ENCODE measurements around the gene ORAI2. TPM values are rescaled to one million over a fixed set of nuclear protein-coding genes. Genes with fewer than 3 reads are reported as not detected.
"Not testable (repeated sequence)": the region's sequence is repeated elsewhere in the genome, so short reads cannot be mapped to it uniquely, and the experiment has no call there.

ORAI2 gene
- total and polyA plus RNA-seq, 8 donors, result 8.8 to 38.2 (median 13.2) TPM

GRCh38 chr7:102472126-102473041 lies 39.0 kb downstream of the ORAI2 start:
- Histone ChIP-seq H3K9me3 (no peaks in the 10 kb centered on the region), H3K4me3 (no peak overlapping the region), H3K4me1 (no peaks in the 10 kb centered on the region), H3K27ac (no peak overlapping the region), H3K36me3 (peaks cover 0 to 68% of the 10 kb centered on the region in 2 donors), H3K27me3 (no peaks in the 10 kb centered on the region)
- intact Hi-C loops (cut with DNase I), result no loop called here
- ATAC-seq (no peak), DNase-seq (peak in 1 of 4 donors; percentile 75)
- TF ChIP-seq CTCF (IDR thresholded peaks at IDR 0.05), result no peak

GRCh38 chr7:102473271-102473991 lies 40.1 kb downstream of the ORAI2 start:
- no peak for TF ChIP-seq CTCF (IDR thresholded peaks at IDR 0.05)
- Histone ChIP-seq H3K27ac (no peak overlapping the region), H3K27me3 (no peaks in the 10 kb centered on the region), H3K4me3 (no peak overlapping the region), H3K4me1 (no peaks in the 10 kb centered on the region), H3K36me3 (peaks cover 0 to 58% of the 10 kb centered on the region in 2 donors), H3K9me3 (no peaks in the 10 kb centered on the region)
- DNase-seq (peak in 2 of 4 donors; percentile 19 to 61), ATAC-seq (no peak)
- intact Hi-C loops (cut with DNase I), result no loop called here

- ATAC-seq; H3K9me3 ChIP-seq; H3K27me3 ChIP-seq; H3K4me1 ChIP-seq; H3K4me3 ChIP-seq; H3K27ac ChIP-seq; intact Hi-C loops (cut with DNase I): not testable (repeated sequence)
- peak in 2 of 4 donors; percentile 15 to 59 for DNase-seq
- H3K36me3 ChIP-seq, result peaks cover 0 to 51% of the 10 kb centered on the region in 2 donors
Observed at GRCh38 chr7:102474116-102474515, 40.7 kb downstream of the ORAI2 start.

- H3K4me1 ChIP-seq; H3K9me3 ChIP-seq; H3K27ac ChIP-seq; H3K27me3 ChIP-seq; H3K4me3 ChIP-seq; ATAC-seq; intact Hi-C loops (cut with DNase I): not testable (repeated sequence)
- H3K36me3 ChIP-seq, result peaks cover 0 to 44% of the 10 kb centered on the region in 2 donors
- peak in 2 of 4 donors; percentile 4 to 23 for DNase-seq
Observed at GRCh38 chr7:102474736-102475435, 41.5 kb downstream of the ORAI2 start.

GRCh38 chr7:102478314-102479208 lies 45.2 kb downstream of the ORAI2 start, which contains the start of gene POLR2J:
TSS of gene POLR2J (minus strand) at chr7:102478922. CDS start at chr7:102478860, 62 bp downstream.
- intact Hi-C loops (cut with DNase I); H3K27me3 ChIP-seq; H3K9me3 ChIP-seq; H3K27ac ChIP-seq; H3K4me1 ChIP-seq: not testable (repeated sequence)
- ATAC-seq, result peak; percentile 94
- Histone ChIP-seq H3K4me3 (peak within 1 kb of the TSS; percentile 32 to 35), H3K36me3 (peaks cover 0 to 10% of the 10 kb centered on the region in 2 donors)
- peak; percentile 81 to 94 (median 90) for DNase-seq
- TF ChIP-seq CTCF (IDR thresholded peaks at IDR 0.05), result peak; percentile 37 to 45

- peak overlapping the region in 1 of 2 donors; percentile 35 for H3K4me3 ChIP-seq
- intact Hi-C loops (cut with DNase I); H3K27me3 ChIP-seq; DNase-seq; H3K4me1 ChIP-seq; H3K9me3 ChIP-seq; H3K36me3 ChIP-seq; H3K27ac ChIP-seq: not testable (repeated sequence)
- ATAC-seq, result peak; percentile 6
Observed at GRCh38 chr7:102479209-102479584, 45.8 kb downstream of the ORAI2 start.
